IMR-90 (cell line): ENCODE results near the gene C6orf15. TPM values are rescaled to one million over a fixed set of nuclear protein-coding genes. Genes with fewer than 3 reads are reported as not detected.

Source experiments
- ATAC-seq: fragments of 200-7000 bp; cut with Tn5 transposase; 2 replicates; pipeline ENCODE4 v1.9.1; 2020; ENCODE audit warnings: low read depth, mild to moderate bottlenecking, moderate library complexity
- BruUV-seq: library from RNA; stranded (reverse); fragments of 400-500 nt; replicated peaks from 2 replicates; lab custom pipeline; 2021; lab: Mats Ljungman, UMichigan
- CTCF ChIA-PET: fragments of 300-600 bp; formaldehyde crosslinking; extraction: SDS; loops from one replicate; lab custom pipeline; 2021; ENCODE audit warnings: antibody characterized with exemption; lab: Yijun Ruan, JAX
- POLR2A ChIA-PET: fragments of 300-600 bp; sonication (Branson Sonifier 250); formaldehyde crosslinking; loops from one replicate; lab custom pipeline; 2022; ENCODE audit warnings: antibody characterized with exemption; ENCODE audit not compliant: unreplicated experiment; lab: Charles Lee
- DNase-seq: peaks from one replicate; pipeline ENCODE4 v3.0.0; 2013
- H2AFZ ChIP-seq: replicated peaks from 2 replicates; pipeline ENCODE3; 2013; ENCODE audit warnings: low read length, mild to moderate bottlenecking; ENCODE audit not compliant: poor library complexity
- H2AK5ac ChIP-seq: 2 replicates; pipeline ENCODE4 v1.6.1; 2013; ENCODE audit warnings: low read depth, low read length, inconsistent platforms
- H2AK9ac ChIP-seq: replicated peaks from 2 replicates; pipeline ENCODE3; 2013; ENCODE audit warnings: mild to moderate bottlenecking, low read depth, low read length, moderate library complexity; ENCODE audit not compliant: poor library complexity
- H2BK120ac ChIP-seq: 2 replicates; pipeline ENCODE4 v1.6.1; 2013; ENCODE audit warnings: low read depth, low read length, inconsistent platforms
- H2BK15ac ChIP-seq: 3 replicates; pipeline ENCODE4 v1.6.1; 2013; ENCODE audit warnings: low read depth, low read length, inconsistent platforms
- H2BK20ac ChIP-seq: 2 replicates; pipeline ENCODE4 v1.6.1; 2013; ENCODE audit warnings: low read depth, mild to moderate bottlenecking, inconsistent platforms, low read length, moderate library complexity
- H2BK5ac ChIP-seq: 2 replicates; pipeline ENCODE4 v1.6.1; 2013; ENCODE audit warnings: mild to moderate bottlenecking, low read depth, low read length, inconsistent platforms; ENCODE audit not compliant: poor library complexity, severe bottlenecking
- H3K14ac ChIP-seq: replicated peaks from 2 replicates; pipeline ENCODE4 v1.6.1; 2013; ENCODE audit warnings: low read depth, low read length, inconsistent platforms
- H3K18ac ChIP-seq: 2 replicates; pipeline ENCODE4 v1.6.1; 2013; ENCODE audit warnings: low read depth, low read length, control low read depth
- H3K23ac ChIP-seq: 2 replicates; pipeline ENCODE4 v1.6.1; 2013; ENCODE audit warnings: low read depth, low read length, inconsistent platforms
- H3K27ac ChIP-seq: 2 replicates; pipeline ENCODE4 v1.5.1; 2013; ENCODE audit warnings: mild to moderate bottlenecking, control low read depth, low read length; ENCODE audit not compliant: insufficient read depth
- H3K27me3 ChIP-seq: 2 replicates; pipeline ENCODE4 v1.6.1; 2013; ENCODE audit warnings: low read length; ENCODE audit not compliant: control insufficient read depth, insufficient read depth
- H3K36me3 ChIP-seq: 2 replicates; pipeline ENCODE4 v1.6.1; 2013; ENCODE audit warnings: low read length, mixed read lengths; ENCODE audit not compliant: control insufficient read depth, insufficient read depth
- H3K4ac ChIP-seq: 2 replicates; pipeline ENCODE4 v1.6.1; 2013; ENCODE audit warnings: low read depth, low read length, inconsistent platforms
- H3K4me1 ChIP-seq: 2 replicates; pipeline ENCODE4 v1.6.1; 2013; ENCODE audit warnings: low read length, mixed read lengths; ENCODE audit not compliant: control insufficient read depth, insufficient read depth
- H3K4me2 ChIP-seq: 2 replicates; pipeline ENCODE4 v1.6.1; 2013; ENCODE audit warnings: low read depth, mild to moderate bottlenecking, control low read depth, low read length, moderate library complexity
- H3K4me3 ChIP-seq: 2 replicates; pipeline ENCODE4 v1.5.1; 2013; ENCODE audit warnings: low read depth, mild to moderate bottlenecking, control low read depth, low read length, moderate library complexity; ENCODE audit not compliant: insufficient read depth
- H3K56ac ChIP-seq: 2 replicates; pipeline ENCODE4 v1.6.1; 2013; ENCODE audit warnings: low read length, inconsistent platforms; ENCODE audit not compliant: insufficient read depth; ENCODE audit errors: extremely low read depth
- H3K79me1 ChIP-seq, 2 experiments: 2 replicates each; pipeline ENCODE4 v1.6.1; 2013; ENCODE audit warnings: low read length in 2 of 2, inconsistent platforms in 1 of 2, low read depth in 1 of 2
- H3K9ac ChIP-seq: 2 replicates; pipeline ENCODE4 v1.6.1; 2013; ENCODE audit warnings: low read depth, low read length, control low read depth
- H3K9me1 ChIP-seq: 2 replicates; pipeline ENCODE4 v1.6.1; 2013; ENCODE audit warnings: low read length, inconsistent platforms; ENCODE audit not compliant: insufficient read depth
- H3K9me3 ChIP-seq: 2 replicates; pipeline ENCODE4 v1.6.1; 2013; ENCODE audit warnings: low read length; ENCODE audit not compliant: control insufficient read depth, insufficient read depth
- H4K20me1 ChIP-seq: 2 replicates; pipeline ENCODE4 v1.6.1; 2013; ENCODE audit warnings: low read length, inconsistent platforms; ENCODE audit not compliant: insufficient read depth
- H4K5ac ChIP-seq: 2 replicates; pipeline ENCODE4 v1.6.1; 2013; ENCODE audit warnings: mild to moderate bottlenecking, low read depth, low read length, control low read depth
- H4K8ac ChIP-seq, 2 experiments: 2 replicates each; pipeline ENCODE4 v1.6.1; 2013; ENCODE audit warnings: low read depth in 2 of 2, low read length in 2 of 2, control low read depth in 1 of 2, inconsistent platforms in 1 of 2
- H4K91ac ChIP-seq: 2 replicates; pipeline ENCODE4 v1.6.1; 2013; ENCODE audit warnings: low read depth, low read length, inconsistent platforms; ENCODE audit not compliant: insufficient read depth
- BHLHE40 ChIP-seq: fragments of 150-350 bp; IDR thresholded peaks from 2 replicates; pipeline ENCODE4 v1.6.1; 2016; ENCODE audit warnings: mild to moderate bottlenecking, low read depth, low read length
- CEBPB ChIP-seq: IDR thresholded peaks from 2 replicates; pipeline ENCODE4 v1.6.1; 2012; ENCODE audit warnings: low read depth, low read length, improper control_type of control experiment
- CHD1 ChIP-seq: IDR thresholded peaks from 2 replicates; pipeline ENCODE4 v1.6.1; 2012; ENCODE audit warnings: low read depth, low read length, improper control_type of control experiment
- FOS ChIP-seq: fragments of 150-350 bp; IDR thresholded peaks from 2 replicates; pipeline ENCODE4 v1.6.1; 2016; ENCODE audit warnings: low read depth, low read length
- MAFK ChIP-seq: IDR thresholded peaks from 2 replicates; pipeline ENCODE4 v1.6.1; 2012; ENCODE audit warnings: low read depth, low read length, improper control_type of control experiment
- MAZ ChIP-seq: IDR thresholded peaks from 2 replicates; pipeline ENCODE4 v1.6.1; 2012; ENCODE audit warnings: low read depth, mild to moderate bottlenecking, low read length, improper control_type of control experiment, moderate library complexity, borderline replicate concordance
- MXI1 ChIP-seq: IDR thresholded peaks from 2 replicates; pipeline ENCODE4 v1.6.1; 2012; ENCODE audit warnings: low read depth, mild to moderate bottlenecking, low read length, moderate library complexity, borderline replicate concordance
- NFE2L2 ChIP-seq: fragments of 150-350 bp; IDR thresholded peaks from 2 replicates; pipeline ENCODE4 v1.6.1; 2016; ENCODE audit warnings: low read depth, mild to moderate bottlenecking, low read length
- POLR2A ChIP-seq: IDR thresholded peaks from 2 replicates; pipeline ENCODE4 v1.6.1; 2012; ENCODE audit warnings: mild to moderate bottlenecking, low read depth, low read length
- RAD21 ChIP-seq: IDR thresholded peaks from 2 replicates; pipeline ENCODE4 v1.6.1; 2012; ENCODE audit warnings: low read length, improper control_type of control experiment
- RFX5 ChIP-seq: IDR thresholded peaks from 2 replicates; pipeline ENCODE4 v1.8.0; 2012; ENCODE audit warnings: low read depth, mild to moderate bottlenecking, low read length, moderate library complexity
- SMC3 ChIP-seq: fragments of 150-350 bp; IDR thresholded peaks from 2 replicates; pipeline ENCODE4 v1.6.1; 2016; ENCODE audit warnings: low read depth, mild to moderate bottlenecking, antibody characterized with exemption, low read length, moderate library complexity
- WGBS, 2 experiments: methylation state at CpG; one replicate each; pipeline versions ENCODE4 v1.1.5 to v1.1.7; 2013; ENCODE audit warnings: missing lambda C conversion rate in 2 of 2; ENCODE audit not compliant: insufficient read length in 1 of 2; ENCODE audit errors: extremely low coverage in 2 of 2; 5-methylcytosine and 5-hydroxymethylcytosine counted together
- dilution Hi-C: fragments of 300-500 bp; cut with HindIII; formaldehyde crosslinking; loops from one replicate; pipeline ENCODE4 v1.14.3; 2018; ENCODE audit warnings: low sequenced_read_pairs; ENCODE audit not compliant: unreplicated experiment
- in situ Hi-C: fragments of 300-500 bp; cut with MboI; formaldehyde crosslinking; loops from 3 replicates; pipeline ENCODE4 v1.14.3; 2019; ENCODE audit warnings: low sequenced_read_pairs, inconsistent platforms, mixed read lengths
- intact Hi-C: fragments of 100-400 bp; cut with micrococcal nuclease; formaldehyde crosslinking; loops from 2 replicates; pipeline ENCODE4 v1.10.0; 2022
- polyA plus RNA-seq, 3 experiments: library from polyadenylated mRNA; depleted of rRNA; stranded (reverse); fragments of >200 nt; gene quantifications; 2 replicates each; pipeline ENCODE4 v1.2.3, GENCODE V29; 2012; ENCODE audit warnings: low replicate concordance in 1 of 3
- total RNA-seq: library from RNA; depleted of rRNA; stranded (reverse); fragments of >200 nt; gene quantifications from 2 replicates; pipeline ENCODE4 v1.2.3, GENCODE V29; 2012
- TF ChIP-seq, protein P1 (sequence below): conservative IDR thresholded peaks from 2 replicates; pipeline ENCODE4 v1.5.1; 2012; ENCODE audit warnings: mild to moderate bottlenecking, low read depth, low read length, improper control_type of control experiment
- TF ChIP-seq, protein P2 (sequence below): fragments of 150-350 bp; IDR thresholded peaks from 2 replicates; pipeline ENCODE4 v1.6.1; 2016; ENCODE audit warnings: low read depth, mild to moderate bottlenecking, low read length, moderate library complexity, borderline replicate concordance

Gene C6orf15
- total and polyA plus RNA-seq, 2 of the 4 experiments (the other 2 are of a cell fraction), result not detected

DNA sequence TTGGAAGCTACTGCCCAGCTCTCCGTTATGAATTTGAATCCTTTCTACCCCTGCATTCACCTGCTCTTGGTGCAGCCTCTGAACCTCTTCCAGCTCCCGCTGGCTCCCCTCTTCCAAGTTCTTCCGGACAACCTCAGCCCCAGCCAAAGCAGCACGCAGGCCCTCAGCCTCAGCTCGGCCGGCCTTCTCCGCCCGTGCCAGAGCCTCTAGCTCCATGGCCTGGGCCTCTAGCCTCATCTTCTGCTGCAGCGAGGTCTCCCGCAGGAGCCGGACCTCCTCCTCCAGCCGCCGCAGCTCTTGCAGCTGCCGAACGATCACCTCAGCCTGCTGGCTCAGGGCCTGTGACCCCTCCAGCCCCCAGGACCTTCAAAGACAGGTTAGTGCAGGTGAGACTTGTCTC is 42.1 kb upstream of the C6orf15 start:
- no peak overlapping the region for H3K56ac ChIP-seq
- no peak overlapping the region for H2AK5ac ChIP-seq
- no peak overlapping the region for H2BK5ac ChIP-seq
- no peak overlapping the region for H3K14ac ChIP-seq
- H3K9me1 ChIP-seq, result peaks cover 13% of the 10 kb centered on the region
- H2BK15ac ChIP-seq, result no peak overlapping the region
- no peaks in the 10 kb centered on the region for H3K9me3 ChIP-seq
- no peak overlapping the region for H4K91ac ChIP-seq
- ChIA-PET CTCF (no interaction called here), POLR2A (no interaction called here)
- no peak overlapping the region for H3K27ac ChIP-seq
- H3K4ac ChIP-seq, result no peak overlapping the region
- intact Hi-C loops, result no loop called here
- no peak overlapping the region for H3K23ac ChIP-seq
- dilution Hi-C loops, result no loop called here
- no peak for ATAC-seq
- H2BK120ac ChIP-seq, result no peak overlapping the region
- no peaks in the 10 kb centered on the region for H3K27me3 ChIP-seq
- BruUV-seq, result no TSS peak
- H3K4me3 ChIP-seq, result no peak overlapping the region
- no peak overlapping the region for H4K8ac ChIP-seq
- H3K4me2 ChIP-seq, result no peak overlapping the region
- peaks cover 7% of the 10 kb centered on the region for H3K4me1 ChIP-seq
- no peak overlapping the region for H3K9ac ChIP-seq
- no peak for DNase-seq
- H4K20me1 ChIP-seq, result no peaks in the 10 kb centered on the region
- no peak for TF ChIP-seq NFE2L2
- no peak for TF ChIP-seq POLR2A
- no peak for TF ChIP-seq CEBPB
- no peak for TF ChIP-seq MXI1
- no peak for TF ChIP-seq CHD1
- TF ChIP-seq FOS, result no peak
- TF ChIP-seq MAZ, result no peak
- TF ChIP-seq, protein P1, sequence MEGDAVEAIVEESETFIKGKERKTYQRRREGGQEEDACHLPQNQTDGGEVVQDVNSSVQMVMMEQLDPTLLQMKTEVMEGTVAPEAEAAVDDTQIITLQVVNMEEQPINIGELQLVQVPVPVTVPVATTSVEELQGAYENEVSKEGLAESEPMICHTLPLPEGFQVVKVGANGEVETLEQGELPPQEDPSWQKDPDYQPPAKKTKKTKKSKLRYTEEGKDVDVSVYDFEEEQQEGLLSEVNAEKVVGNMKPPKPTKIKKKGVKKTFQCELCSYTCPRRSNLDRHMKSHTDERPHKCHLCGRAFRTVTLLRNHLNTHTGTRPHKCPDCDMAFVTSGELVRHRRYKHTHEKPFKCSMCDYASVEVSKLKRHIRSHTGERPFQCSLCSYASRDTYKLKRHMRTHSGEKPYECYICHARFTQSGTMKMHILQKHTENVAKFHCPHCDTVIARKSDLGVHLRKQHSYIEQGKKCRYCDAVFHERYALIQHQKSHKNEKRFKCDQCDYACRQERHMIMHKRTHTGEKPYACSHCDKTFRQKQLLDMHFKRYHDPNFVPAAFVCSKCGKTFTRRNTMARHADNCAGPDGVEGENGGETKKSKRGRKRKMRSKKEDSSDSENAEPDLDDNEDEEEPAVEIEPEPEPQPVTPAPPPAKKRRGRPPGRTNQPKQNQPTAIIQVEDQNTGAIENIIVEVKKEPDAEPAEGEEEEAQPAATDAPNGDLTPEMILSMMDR, result no peak
- TF ChIP-seq SMC3, result no peak
- TF ChIP-seq RAD21, result no peak
- TF ChIP-seq MAFK, result no peak
- TF ChIP-seq, protein P2, sequence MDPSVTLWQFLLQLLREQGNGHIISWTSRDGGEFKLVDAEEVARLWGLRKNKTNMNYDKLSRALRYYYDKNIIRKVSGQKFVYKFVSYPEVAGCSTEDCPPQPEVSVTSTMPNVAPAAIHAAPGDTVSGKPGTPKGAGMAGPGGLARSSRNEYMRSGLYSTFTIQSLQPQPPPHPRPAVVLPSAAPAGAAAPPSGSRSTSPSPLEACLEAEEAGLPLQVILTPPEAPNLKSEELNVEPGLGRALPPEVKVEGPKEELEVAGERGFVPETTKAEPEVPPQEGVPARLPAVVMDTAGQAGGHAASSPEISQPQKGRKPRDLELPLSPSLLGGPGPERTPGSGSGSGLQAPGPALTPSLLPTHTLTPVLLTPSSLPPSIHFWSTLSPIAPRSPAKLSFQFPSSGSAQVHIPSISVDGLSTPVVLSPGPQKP, result no peak
- no peak for TF ChIP-seq BHLHE40
- no peak for TF ChIP-seq RFX5
- peak overlapping the region; percentile 55 for H2AK9ac ChIP-seq
- H3K79me1 ChIP-seq, result peaks cover 6 to 28% of the 10 kb centered on the region in 2 experiments
- no peak overlapping the region for H2BK20ac ChIP-seq
- in situ Hi-C loops, result no loop called here
- no peak overlapping the region for H4K5ac ChIP-seq
- no peak overlapping the region for H2AFZ ChIP-seq
- peaks cover 19% of the 10 kb centered on the region for H3K36me3 ChIP-seq
- H3K18ac ChIP-seq, result no peak overlapping the region
- 100% methylated on average over 4 of the region's 15 CpGs; no CpG with 5 or more reads in 1 of the 2 experiments for WGBS, 2 experiments
